Panc1 (cell line): Measurements from ENCODE around the gene MED16.

Experiments used
- TF ChIP-seq, protein P1 (sequence below): fragments of 450-650 bp; IDR thresholded peaks from 2 replicates; pipeline ENCODE4 v1.5.1; 2017; ENCODE audit warnings: mild to moderate bottlenecking
- TF ChIP-seq, protein P2 (sequence below), 2 experiments: IDR thresholded peaks; 2 replicates each; pipeline ENCODE4 v1.6.1; 2011 to 2012; ENCODE audit warnings: low read depth in 2 of 2, control low read depth in 1 of 2, low read length in 1 of 2, mild to moderate bottlenecking in 1 of 2, moderate library complexity in 1 of 2; ENCODE audit not compliant: insufficient read depth in 1 of 2

DNA sequence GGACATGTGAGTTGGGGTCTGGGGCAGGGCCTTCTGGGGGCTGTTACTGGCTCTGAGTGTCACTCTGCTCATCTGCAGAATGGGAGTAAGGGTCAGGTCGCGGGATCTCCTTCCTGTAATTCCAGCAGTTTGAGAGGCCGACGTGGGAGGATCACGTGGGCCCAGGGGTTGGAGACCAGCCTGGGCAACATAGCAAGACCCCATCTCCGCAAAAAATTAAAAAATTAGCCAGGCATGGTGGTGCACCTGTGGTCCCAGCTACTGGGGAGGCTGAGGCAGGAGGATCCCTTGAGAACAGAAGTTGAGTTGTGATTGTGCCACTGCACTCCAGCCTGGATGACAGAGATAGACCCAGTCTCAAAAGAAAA, 36.9 kb upstream of the MED16 start:
- TF ChIP-seq, protein P1, sequence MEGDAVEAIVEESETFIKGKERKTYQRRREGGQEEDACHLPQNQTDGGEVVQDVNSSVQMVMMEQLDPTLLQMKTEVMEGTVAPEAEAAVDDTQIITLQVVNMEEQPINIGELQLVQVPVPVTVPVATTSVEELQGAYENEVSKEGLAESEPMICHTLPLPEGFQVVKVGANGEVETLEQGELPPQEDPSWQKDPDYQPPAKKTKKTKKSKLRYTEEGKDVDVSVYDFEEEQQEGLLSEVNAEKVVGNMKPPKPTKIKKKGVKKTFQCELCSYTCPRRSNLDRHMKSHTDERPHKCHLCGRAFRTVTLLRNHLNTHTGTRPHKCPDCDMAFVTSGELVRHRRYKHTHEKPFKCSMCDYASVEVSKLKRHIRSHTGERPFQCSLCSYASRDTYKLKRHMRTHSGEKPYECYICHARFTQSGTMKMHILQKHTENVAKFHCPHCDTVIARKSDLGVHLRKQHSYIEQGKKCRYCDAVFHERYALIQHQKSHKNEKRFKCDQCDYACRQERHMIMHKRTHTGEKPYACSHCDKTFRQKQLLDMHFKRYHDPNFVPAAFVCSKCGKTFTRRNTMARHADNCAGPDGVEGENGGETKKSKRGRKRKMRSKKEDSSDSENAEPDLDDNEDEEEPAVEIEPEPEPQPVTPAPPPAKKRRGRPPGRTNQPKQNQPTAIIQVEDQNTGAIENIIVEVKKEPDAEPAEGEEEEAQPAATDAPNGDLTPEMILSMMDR: no peak
- TF ChIP-seq, protein P2, sequence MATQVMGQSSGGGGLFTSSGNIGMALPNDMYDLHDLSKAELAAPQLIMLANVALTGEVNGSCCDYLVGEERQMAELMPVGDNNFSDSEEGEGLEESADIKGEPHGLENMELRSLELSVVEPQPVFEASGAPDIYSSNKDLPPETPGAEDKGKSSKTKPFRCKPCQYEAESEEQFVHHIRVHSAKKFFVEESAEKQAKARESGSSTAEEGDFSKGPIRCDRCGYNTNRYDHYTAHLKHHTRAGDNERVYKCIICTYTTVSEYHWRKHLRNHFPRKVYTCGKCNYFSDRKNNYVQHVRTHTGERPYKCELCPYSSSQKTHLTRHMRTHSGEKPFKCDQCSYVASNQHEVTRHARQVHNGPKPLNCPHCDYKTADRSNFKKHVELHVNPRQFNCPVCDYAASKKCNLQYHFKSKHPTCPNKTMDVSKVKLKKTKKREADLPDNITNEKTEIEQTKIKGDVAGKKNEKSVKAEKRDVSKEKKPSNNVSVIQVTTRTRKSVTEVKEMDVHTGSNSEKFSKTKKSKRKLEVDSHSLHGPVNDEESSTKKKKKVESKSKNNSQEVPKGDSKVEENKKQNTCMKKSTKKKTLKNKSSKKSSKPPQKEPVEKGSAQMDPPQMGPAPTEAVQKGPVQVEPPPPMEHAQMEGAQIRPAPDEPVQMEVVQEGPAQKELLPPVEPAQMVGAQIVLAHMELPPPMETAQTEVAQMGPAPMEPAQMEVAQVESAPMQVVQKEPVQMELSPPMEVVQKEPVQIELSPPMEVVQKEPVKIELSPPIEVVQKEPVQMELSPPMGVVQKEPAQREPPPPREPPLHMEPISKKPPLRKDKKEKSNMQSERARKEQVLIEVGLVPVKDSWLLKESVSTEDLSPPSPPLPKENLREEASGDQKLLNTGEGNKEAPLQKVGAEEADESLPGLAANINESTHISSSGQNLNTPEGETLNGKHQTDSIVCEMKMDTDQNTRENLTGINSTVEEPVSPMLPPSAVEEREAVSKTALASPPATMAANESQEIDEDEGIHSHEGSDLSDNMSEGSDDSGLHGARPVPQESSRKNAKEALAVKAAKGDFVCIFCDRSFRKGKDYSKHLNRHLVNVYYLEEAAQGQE (IDR thresholded peaks at IDR 0.05; ENCODE audit: insufficient read depth in 1 of 2, low read depth in 2 of 2, low read length in 1 of 2): no peak
